ENCODE results near the gene SGCD.

- TF ChIP-seq CTCF (conservative IDR thresholded peaks at IDR 0.05) (no peak), ZFX (IDR thresholded peaks at IDR 0.05) (no peak)
Measured at GRCh38 chr5:156456857-156457256, 129.9 kb downstream of the SGCD start.

Measured in C4-2B (cell line).